HG03442 (cell line): ENCODE data around the gene FAM78B.

ENCODE experiments used
- ATAC-seq: cut with Tn5 transposase; IDR thresholded peaks from one replicate; pipeline ENCODE4 v1.9.1; 2021; ENCODE audit warnings: mild to moderate bottlenecking, moderate library complexity; ENCODE audit not compliant: unreplicated experiment

FAM78B gene

DNA sequence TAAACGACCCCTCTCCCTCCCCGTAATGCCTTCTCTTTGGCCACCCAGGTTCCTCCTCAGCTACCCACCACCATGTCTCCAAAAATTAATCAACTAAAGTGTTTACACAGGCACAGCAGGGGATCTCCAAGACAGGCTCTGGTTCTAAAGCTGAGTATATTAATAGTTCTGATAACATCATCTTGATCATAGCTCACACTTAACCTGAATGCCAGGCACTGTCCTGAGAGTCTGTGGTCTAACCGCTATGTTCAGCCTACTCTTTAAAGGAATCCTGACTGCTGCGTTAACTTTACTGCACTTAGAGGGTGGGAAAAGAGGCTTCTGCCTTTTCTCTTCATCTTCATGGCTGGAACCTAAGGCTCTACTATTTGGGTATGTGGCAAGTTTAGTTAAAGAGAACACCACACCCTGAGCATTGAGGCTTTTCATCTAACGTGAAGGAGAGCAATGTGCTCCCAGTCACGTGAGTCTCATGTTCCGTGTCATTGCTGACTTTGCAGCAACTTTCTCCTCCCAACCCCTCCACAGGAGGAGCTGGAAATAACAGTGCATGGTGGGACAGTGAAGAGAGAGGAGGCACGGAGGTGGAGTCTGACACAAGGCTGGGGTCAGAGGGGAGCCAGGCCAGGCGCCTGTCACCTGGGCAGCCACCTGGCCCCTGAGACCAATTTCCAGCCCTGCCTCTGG lies 86.4 kb downstream of the FAM78B start:
- ATAC-seq = no peak

DNA sequence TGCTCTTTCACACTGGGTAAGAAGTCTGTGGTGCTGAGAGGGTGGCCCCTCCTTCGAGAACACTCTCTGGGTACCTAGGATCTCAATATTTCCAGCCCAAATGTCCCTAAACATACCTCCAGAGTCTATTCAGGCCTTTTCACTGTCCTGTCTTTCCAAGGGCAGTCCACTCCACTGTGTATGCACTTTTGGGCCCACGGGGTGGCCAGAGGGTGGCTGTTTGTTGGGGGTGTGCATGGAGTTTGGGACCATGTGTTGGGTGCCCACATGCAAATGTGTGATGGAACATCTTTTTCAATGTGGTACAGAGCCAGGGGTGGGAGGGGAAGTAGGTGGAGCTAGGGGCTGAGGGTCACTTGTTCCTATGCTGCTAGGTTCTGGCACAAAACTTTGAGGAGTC lies 87.5 kb downstream of the FAM78B start:
- no peak for ATAC-seq

DNA sequence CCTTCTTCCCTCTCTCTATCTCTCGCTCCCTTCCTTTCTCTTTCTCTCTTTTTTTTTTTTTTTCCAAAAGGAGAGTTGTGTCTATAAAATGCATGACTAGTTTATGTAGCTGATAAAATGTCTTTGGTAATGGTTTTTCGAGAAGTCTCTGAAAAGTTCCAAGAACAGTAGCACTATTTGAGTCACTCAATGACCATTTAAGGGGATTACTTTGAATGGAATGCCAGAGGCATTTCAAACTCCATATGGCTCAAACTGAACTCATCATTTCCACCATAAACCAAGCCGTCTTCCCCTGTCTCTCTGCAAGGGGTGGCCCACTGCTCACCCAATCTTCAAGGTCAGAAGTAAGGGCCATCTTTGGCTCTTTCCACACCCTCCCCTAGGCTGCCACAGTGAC lies 93.3 kb downstream of the FAM78B start:
- no peak for ATAC-seq

DNA sequence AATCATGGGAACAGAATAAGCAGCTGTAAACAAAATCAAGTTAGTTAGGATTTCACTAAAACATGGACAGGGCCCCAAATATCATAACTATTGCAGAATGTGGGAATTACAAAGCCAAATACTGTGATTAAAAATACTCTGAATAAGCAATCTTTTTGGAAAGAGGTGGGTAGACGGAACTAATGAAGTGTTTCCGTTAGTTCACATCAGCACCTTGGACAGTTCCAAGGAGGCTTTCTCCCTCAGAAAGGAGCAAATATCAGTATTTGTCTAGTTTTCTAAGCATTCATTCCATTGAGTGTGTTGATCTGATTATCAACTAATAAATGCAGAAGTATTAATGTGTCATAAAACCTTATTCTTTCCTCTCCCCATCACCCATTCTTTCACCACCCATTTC lies 97.4 kb downstream of the FAM78B start:
- ATAC-seq = no peak

DNA sequence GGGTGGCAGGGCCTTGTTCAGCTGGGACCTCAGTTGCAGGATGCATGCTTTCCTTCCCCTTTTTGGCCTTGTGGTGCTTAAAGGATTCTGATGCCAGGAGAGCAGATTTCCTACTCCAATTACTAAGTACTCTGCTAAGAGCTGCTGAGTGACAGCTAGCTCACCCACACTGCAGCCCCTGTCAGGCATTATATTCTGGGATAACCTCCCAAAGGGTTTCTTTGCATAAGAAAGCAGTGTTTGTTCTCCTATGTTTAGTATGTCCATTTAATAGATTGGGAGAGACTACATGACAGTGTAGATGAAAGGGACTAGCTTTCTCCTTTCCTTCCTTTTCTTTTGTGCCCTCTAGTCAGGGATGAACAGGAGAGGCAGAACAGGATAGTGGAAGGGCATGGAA lies 100.7 kb downstream of the FAM78B start:
- ATAC-seq = no peak

DNA sequence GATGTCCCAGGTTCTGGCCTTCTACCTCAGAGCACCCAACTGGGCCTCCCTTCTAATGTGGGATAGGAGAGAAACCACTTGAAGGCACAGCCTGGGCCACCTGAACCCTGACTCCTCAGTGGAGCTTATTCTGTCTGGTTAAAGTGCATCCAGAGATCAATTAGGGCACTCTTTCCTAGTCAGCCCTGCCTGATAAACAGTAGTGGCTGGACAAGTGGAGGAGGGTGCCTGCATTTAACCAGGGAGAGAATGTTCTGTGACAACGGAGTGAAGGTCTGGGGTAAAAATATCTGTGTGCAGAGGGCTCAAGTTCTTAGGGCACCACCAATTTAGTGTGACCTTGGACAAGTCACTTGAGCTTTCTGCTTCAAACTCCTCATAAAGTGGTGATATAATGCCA lies 101.8 kb downstream of the FAM78B start:
- ATAC-seq = no peak

DNA sequence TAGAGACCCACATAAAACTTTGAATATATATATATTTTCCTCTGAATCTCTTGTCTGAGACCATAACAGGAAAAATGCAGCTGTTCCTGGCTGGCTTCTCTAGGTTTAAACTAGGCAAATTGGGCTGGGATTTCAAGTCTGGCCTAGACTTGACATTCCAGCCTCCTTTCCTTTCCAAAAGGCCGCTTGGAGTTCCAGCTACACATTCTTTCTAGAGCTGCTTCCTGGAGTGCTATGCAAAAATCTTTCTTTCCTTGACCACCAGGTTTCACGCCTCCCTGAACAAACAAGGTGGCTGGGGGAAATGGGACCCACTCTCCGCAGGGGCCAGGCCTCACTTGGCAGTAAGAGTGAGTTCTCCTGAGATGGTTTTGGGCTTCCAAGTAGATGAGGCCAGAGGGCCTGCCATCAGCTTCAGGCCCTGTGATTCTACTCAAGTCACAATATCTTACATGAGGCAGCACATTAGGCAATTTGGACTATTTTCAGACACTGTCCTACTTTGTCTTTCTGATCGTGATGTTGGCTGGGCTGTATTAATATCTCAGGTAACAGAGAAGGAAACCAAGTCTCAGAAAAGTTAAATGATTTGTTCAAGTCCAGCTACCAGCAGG lies 102.4 kb downstream of the FAM78B start:
- no peak for ATAC-seq

DNA sequence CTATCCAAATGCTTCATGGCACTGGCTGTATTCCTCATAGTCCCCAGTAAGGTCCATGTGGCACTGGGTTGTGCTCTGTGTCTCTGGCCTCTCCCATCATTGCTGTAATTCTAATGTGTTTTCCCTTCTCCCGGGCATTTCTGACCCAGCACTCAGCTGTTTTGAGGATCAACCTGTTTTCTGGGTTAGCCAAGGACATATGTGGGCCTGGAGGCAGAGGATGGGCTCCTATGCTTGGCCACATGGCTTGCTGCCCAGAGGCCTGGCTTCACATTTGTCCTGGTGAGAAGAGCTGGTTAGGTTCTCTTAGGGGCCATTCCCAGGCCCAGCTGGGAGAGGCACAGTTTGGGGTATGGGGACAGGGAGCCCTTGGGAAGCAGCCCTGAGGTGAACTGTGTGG lies 103.1 kb downstream of the FAM78B start:
- ATAC-seq = no peak

DNA sequence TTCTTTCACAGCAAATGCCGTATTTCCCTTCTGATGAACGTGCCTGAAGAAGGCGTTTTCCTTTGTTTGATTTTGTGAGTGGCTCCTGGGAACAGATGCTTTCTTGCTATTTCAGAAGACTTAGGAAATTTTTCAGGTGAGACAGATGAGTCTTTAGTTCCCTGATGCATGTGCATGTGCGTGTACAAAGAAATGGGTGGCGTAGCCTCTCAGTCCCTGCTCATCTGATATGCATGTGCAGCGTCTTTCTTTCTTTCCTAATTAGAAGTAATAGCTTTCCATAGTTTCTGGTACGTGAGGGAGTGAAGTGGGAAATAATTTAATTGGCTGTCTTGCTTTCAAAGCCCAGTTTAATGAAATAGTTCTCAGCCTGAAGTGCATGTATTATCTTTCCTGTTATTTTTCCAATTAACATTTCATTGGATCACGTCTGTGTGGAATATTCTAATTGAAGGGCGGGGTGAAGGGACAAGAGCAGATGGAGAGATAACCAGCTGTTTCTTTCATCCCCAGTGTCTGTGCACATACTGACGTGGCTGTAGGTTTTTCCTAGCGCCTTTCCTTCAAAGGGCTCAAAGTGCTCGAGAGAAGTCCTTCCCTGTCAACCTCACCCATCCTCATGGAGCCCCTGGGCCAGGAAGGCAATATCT lies 104.3 kb downstream of the FAM78B start:
- no peak for ATAC-seq

DNA sequence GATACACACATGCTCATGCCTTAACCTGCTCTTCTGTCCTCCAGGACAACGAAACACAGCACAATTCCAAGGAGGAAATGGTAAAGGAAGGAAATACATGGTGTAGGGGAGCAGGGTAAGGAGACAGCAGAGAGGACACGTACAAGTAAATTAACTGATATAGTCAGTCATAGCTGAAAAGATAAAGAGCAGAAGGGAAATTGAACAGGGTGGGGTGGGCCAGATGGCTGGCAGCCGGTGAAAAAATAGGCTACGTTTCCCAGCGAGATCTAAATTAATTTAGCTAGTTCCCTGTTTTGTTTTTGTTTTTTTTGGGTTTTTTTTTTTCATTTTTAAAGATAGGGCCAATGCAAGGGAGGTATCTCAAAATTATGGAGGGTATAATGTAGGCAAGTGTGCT lies 109.2 kb downstream of the FAM78B start:
- no peak for ATAC-seq

DNA sequence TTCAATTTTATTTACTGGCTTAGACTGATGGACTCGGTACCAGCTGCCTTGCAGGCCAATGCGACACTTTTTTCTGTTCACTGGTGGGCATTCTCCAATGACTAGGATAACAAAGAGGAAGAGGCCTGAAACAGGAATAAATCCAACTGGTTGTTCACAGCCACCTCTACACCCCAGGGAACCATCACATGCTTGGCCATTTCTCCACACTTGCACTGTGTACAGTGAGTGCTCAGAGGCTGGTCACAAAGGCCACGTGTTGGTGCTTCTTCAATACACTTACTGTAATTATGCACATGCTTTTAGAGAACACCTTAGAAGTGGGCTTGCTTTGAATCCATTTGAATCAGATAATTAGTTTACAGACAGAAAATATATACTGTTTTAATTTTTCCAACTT lies 113.4 kb downstream of the FAM78B start:
- no peak for ATAC-seq

DNA sequence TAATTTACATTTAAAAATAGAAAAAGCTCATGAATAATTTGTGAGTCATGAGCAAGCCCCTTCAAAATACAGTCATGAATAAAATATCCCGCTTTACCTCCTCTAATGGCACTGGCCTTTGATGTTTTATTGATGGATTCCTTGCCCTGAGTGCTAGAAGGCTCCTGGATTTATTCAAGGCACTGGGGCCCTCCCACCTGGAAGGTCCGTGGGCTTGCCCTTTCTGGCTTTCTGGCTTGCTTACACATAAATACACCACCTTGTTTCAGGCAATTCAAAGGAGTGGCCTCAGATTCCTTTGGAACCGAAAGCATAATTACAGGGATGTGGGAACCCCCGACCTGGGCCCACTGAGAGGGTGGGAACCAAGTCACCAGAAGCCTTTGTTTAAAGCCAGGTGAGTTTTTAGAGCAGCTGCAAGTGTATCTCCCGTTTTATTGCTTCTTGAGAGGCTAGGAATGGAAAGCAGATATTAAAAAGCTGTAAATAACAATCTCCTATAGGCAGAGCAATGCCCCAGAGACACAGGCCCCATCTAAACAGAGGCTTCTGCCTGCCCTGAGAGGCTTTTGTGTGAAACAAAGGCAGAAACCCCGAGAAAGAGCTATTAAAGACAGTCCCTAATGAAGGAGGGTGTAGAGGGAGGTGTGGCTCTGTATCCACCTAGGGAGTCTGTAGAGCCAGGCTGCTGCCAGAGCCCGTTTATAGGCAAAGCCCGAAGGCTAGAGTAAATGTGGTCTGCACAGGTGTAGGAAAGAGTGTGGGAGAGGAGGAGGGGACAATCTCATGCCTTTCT lies 126.4 kb downstream of the FAM78B start:
- ATAC-seq = no peak

DNA sequence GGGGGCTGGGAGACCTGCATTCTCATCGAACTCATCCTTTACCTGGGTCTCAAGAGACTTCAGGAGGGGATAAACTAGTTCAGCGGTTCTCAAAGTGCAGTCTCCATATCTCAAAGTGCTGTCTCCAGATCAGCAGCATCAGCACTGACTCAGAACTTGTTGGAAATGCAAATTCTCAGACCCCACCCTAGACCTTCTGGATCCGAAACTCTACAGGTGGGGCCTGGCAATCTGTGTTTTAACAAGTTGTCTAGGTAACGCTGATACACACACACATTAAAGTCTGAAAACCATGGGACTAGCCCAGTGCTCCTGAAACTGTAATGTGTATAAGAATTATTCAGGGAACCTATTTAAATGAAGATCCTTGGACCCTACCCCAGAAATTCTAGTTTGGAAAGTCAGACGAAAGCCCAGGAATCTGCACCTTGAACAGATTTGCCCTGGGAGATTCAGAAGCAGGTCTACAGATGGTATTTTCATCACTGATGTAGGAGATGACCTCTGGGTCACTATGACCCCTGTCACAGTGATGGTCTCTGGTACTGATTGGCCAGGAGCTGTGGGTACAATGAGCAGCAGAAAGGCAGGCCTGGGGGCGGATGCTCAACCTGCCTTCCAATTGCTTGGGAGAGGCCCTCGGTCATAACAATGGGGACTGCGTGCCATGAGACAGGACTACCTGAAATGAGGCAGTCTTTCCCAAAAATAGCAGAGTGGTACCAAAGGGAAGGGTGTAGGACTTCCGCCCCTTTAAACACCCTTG lies 127.2 kb downstream of the FAM78B start:
- ATAC-seq = no peak

DNA sequence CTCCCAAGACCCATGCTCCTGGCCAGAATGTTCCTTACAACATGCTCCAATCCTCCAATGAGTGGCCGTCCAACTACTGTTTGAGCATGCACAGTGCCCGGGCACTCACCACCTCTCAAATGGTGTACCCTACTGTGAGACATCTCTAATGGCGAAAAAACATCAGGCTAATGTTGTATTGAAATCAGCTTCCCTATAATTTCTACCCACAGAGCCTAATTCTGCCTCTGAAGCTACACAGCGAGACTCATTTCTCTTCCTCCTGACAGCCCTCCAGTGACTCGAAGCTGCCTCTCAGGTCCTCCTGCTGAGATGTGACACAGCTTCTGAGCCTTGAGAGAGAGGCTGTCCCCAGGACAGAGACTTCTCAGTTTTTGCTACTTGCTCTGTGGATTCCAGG lies 130.7 kb downstream of the FAM78B start:
- no peak for ATAC-seq

DNA sequence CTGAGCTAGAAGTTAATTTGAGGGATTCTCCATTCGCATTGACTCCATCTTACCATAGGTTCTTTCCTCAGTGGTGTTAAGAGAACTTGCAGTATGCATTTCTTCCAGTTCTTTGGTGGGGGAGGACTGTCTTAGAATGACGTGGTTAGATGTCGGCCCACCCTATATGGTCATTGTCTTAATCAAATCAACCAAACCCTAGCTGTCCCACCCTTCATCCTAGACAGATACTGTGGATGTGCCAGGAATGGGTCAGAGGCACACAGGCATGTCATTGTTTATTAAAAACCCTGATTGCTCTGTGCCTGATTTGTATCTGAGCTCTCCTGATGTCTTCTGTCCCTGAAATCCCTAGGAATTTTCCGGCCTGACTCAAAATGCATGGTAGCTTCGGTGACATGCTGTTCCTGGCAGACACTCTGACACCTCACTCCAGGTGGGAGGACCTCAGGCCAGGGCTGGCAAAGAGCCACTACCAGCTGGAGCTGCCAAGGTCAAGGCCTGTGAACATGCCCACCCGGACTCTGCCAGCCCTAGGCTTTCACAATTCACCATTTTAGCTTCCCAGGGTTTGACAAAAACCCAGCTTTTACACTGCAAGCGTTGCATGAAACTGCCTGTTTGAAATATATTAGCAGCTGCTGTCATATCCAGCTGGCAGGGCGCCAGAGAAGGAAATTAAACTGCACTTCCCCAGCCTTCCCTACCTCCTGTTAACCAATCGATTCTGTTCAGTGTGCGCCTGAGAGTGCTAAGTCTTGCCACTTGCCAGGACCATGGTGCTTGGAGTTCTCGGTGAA lies 134.0 kb downstream of the FAM78B start:
- ATAC-seq = no peak

DNA sequence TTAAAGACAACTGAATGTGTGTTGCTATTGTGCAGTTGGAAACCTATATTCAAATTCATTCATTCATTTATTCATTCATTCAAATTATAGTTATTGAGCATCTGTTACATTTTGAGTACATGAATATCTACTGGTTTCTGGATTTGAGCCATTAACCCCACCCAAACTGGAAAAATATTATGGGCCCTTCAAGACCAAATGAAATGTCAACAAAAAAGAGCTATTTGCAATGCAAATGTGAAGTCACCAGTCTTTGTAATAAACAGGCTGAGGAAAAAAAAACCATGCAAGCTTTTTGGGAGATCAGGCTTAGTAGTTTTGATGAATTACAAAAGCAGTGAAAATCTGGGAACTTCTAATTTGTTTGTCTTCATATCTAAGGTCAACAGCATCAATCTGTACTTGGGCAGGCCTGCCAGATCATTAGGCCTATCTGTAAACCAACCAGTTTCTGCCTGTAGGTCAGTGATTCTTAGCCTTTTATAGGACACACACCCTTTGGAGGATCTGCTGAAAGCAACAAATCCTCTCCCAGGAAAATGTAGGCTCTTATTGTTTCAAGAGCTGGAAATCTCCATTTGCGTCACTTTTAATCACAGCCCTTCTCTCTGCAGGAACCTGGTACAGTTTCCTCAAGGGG lies 134.7 kb downstream of the FAM78B start:
- ATAC-seq = no peak

DNA sequence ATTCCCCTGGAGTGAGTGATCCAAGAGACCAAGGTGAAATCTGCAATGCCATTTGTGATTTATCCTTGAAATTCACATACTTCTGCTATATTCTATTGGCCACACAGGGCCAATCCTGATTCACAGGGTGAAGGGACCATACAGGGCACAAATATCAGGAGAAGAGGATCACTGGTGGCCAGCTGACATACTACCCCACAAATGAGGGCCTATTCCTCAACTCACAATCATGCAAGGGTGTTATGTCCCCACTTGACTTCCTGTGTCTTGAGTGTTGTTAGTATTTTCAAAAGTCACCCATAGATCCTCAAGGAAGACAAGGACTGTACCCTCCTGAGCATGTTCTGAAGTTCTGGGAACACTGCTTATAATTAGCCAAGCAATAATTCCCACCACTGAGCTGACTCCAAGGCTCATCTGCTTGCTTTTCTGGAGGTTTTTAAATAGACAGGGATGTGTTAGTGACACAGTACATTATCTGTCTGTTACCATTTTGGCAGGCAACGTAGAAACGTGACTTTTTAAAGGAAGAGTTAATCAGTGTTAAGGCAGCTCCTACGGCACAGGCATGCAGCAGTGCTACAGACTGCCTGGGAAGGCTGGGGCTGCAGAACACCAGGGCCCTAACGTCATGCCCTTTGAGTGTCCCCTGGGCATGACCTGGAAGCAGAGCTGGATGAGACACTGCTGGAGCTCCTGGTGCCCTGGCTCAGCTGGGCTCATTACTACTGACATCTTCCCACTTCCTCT lies 137.4 kb downstream of the FAM78B start:
- no peak for ATAC-seq

DNA sequence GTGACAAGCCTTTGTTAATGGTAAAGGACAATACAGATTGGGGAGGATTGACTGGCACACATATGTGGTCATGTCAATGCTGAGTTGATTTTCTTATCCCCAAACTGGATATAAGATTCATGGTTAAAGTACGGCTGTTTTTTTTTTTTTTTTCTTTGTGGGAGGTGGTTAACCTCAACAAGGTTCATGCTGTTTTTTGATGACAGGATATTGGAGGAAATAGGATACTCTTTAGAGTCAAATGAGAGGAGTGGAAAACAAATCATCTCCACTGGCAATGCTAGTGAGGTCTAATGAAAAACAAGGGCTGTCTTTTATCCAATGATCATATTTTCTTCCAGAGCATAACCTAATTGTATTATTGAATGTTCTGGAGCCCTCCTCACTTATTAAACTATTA lies 140.2 kb downstream of the FAM78B start:
- no peak for ATAC-seq

DNA sequence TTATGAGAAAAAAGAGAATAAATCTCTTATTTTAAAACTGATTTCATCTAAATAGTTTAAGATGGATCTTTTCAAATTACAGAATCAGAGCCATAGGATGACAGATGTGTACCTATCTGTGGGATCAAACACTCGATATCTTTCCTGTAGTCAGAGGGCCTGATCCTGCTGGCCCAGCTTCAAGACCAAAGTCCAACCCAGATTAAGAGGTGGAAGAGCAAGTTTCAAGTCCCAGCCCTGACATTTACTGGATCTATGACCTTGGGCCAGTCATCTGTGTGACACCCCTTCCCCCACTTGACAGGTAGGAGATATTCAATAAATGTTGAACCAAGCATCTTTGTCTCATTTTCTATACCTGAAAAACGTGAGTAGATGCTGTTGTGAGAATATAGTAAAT lies 140.7 kb downstream of the FAM78B start:
- no peak for ATAC-seq
